ENCODE measurements around the gene AVEN. TPM values are rescaled to one million over a fixed set of nuclear protein-coding genes. Genes with fewer than 3 reads are reported as not detected.

AVEN gene
- 34.3 and 34.4 TPM in 2 replicates for total RNA-seq

GRCh38 chr15:34038871-34039789 is at the start of gene AVEN:
Gene AVEN (minus strand): TSS chr15:34039204. CDS start chr15:34039046, 158 bp downstream.

DNA sequence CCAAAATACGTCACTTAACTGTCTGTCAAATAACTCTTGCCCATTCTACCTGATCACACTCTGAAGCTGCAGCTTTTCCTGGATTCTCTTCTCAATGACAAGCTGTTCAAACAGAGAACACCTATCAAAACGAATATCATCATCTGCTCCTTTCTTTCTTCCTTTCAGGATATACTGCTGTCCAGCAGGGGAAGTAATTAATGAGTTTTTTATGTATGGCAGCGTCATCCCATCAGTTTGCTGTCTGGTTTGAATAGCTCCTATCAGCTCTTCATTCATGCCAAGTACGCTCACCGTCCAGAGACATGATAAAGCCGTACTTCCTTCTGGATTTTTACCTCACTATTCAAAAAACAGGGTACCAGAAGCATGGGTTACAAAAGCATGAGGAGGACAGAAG is 70.8 kb downstream of the AVEN start, which contains the start of gene CHRM5:
Gene CHRM5, plus strand, starts transcription at position 274 of the 400 bp plus-strand sequence. CDS start 94,221 bp downstream, outside the sequence.

Other genes with a start within 250 kb of the AVEN start
- under 0.01 TPM in 1 of 2 replicates, not detected in the other for gene CHRM5, start 70.7 kb downstream of the AVEN start, total RNA-seq
- gene EMC7, start 62.7 kb upstream of the AVEN start, total RNA-seq, result 30.2 and 38.0 TPM in 2 replicates
- 0.90 and 2.0 TPM in 2 replicates for gene PGBD4, start 62.9 kb upstream of the AVEN start, total RNA-seq
- 42.8 and 57.6 TPM in 2 replicates for gene KATNBL1, start 170.9 kb upstream of the AVEN start, total RNA-seq
- gene EMC4, start 185.8 kb upstream of the AVEN start, total RNA-seq, result 173 TPM in 2 replicates